Pancreas (tissue), 10 donors: Measurements from ENCODE around the gene MOCS3. TPM values are rescaled to one million over a fixed set of nuclear protein-coding genes. Genes with fewer than 3 reads are reported as not detected.

Experiments used
- ATAC-seq, 4 donors: fragments of 200-7000 bp; cut with Tn5 transposase; one replicate each; pipeline versions ENCODE4 v1.8.0 to v1.9.1; 2020; ENCODE audit warnings: mild to moderate bottlenecking in 4 of 4, moderate library complexity in 4 of 4
- DNase-seq, 6 donors: peaks; one replicate each; pipeline ENCODE4 v3.0.0-alpha.2; 2020
- FAIRE-seq: peaks from 2 replicates; lab custom pipeline; 2012; peaks lifted over from hg19 to GRCh38; lab: Jason Lieb, UNC
- H3K27ac ChIP-seq, 4 donors: fragments of 200-600 bp; sonication (generic); 1 replicate in 3 of 4; 2 replicates in 1 of 4; pipeline versions ENCODE4 v1.5.0 to v1.8.0; 2020
- H3K27me3 ChIP-seq, 4 donors: fragments of 200-600 bp; one replicate each; pipeline ENCODE4 v1.8.0; 2021
- H3K36me3 ChIP-seq, 3 donors: fragments of 200-600 bp; sonication (generic) in 1 of 3; one replicate each; pipeline versions ENCODE4 v1.5.0 to v1.8.0; 2020 to 2021
- H3K4me1 ChIP-seq, 3 donors: fragments of 200-600 bp; one replicate each; pipeline ENCODE4 v1.8.0; 2021
- H3K4me3 ChIP-seq, 4 donors: fragments of 200-600 bp; sonication (generic) in 2 of 4; one replicate each; pipeline versions ENCODE4 v1.5.0 to v1.8.0; 2020 to 2021
- H3K9me3 ChIP-seq, 4 donors: fragments of 200-600 bp; one replicate each; pipeline ENCODE4 v1.8.0; 2021
- CTCF ChIP-seq, 4 donors: fragments of 200-600 bp; sonication (generic) in 3 of 4; IDR thresholded peaks; one replicate each; pipeline versions ENCODE4 v1.5.0 to v1.8.0; 2021; ENCODE audit warnings: antibody characterized with exemption in 4 of 4
- WGBS, 2 donors: extraction: QIAGEN DNeasy Blood & Tissue Kit; methylation state at CpG; one replicate each; pipeline ENCODE4 v1.1.7; 2013; 5-methylcytosine and 5-hydroxymethylcytosine counted together
- intact Hi-C, 3 donors: fragments of 100-400 bp; cut with DNase I; formaldehyde crosslinking; loops; one replicate each; pipeline versions ENCODE4 v1.11.1 to v1.14.2; 2022
- polyA plus RNA-seq, 2 donors: library from polyadenylated mRNA; stranded (reverse); fragments of 200-250 nt; gene quantifications; one replicate each; pipeline ENCODE4 v1.2.3, GENCODE V29; 2013
- total RNA-seq, 6 donors: library from RNA; stranded (reverse); fragmentation: NEBNext Ultra II Directional in 4 of 6; extraction: Animal tissue kit (Norgen Biotek cat#: 25700) in 4 of 6; gene quantifications; one replicate each; pipeline versions ENCODE4 v1.2.1 to v1.2.4, GENCODE V29; 2021 to 2023
- donor health status: healthy with polysubstance abuse.
- donor health status: DM: no; HTN: no; CAD: no; lungs with moderate emphysema.
- donor health status: DM: no; HTN: no; CAD: no.
- donor health status: control.
- donor health status: control.
- donor health status: Bipolar disorder and iron deficiency.
- donor health status: DM: yes; HTN: yes; CAD: no.
- donor health status: DM: no; HTN: no; CAD: no.
- donor health status: DM: no; HTN: no; CAD: no.
- donor health status: DM: yes; HTN: yes; CAD: no.

MOCS3 gene
- total and polyA plus RNA-seq, 8 donors = 0.72 to 2.3 (median 1.8) TPM

- H3K27ac ChIP-seq = no peak overlapping the region
- no peaks in the 10 kb centered on the region for H3K36me3 ChIP-seq
- H3K9me3 ChIP-seq = no peaks in the 10 kb centered on the region
- intact Hi-C loops = no loop called here
- no peak overlapping the region for H3K4me3 ChIP-seq
- DNase-seq (no peak), ATAC-seq (peak in 1 of 4 donors; percentile 29), FAIRE-seq (no peak)
- peaks cover 28 to 39% (median 38%) of the 10 kb centered on the region in 3 donors for H3K4me1 ChIP-seq
- TF ChIP-seq CTCF (IDR thresholded peaks at IDR 0.05) = no peak
- WGBS, 2 donors = 32 to 43% methylated on average over 2 of the region's 2 CpGs
- H3K27me3 ChIP-seq = no peaks in the 10 kb centered on the region
Observed at GRCh38 chr20:50913690-50914375, 44.8 kb upstream of the MOCS3 start.

GRCh38 chr20:50915424-50915823 lies 43.2 kb upstream of the MOCS3 start:
- TF ChIP-seq CTCF (IDR thresholded peaks at IDR 0.05) = no peak
- DNase-seq (no peak), ATAC-seq (no peak), FAIRE-seq (no peak)
- Histone ChIP-seq H3K4me3 (no peak overlapping the region), H3K4me1 (peaks cover 28 to 40% (median 38%) of the 10 kb centered on the region in 3 donors), H3K36me3 (no peaks in the 10 kb centered on the region), H3K27ac (no peak overlapping the region), H3K9me3 (no peaks in the 10 kb centered on the region), H3K27me3 (no peaks in the 10 kb centered on the region)
- WGBS, 2 donors = 56 to 71% methylated on average over 3 of the region's 3 CpGs
- intact Hi-C loops = no loop called here

GRCh38 chr20:50916257-50916656 lies 42.4 kb upstream of the MOCS3 start:
- H3K9me3 ChIP-seq = no peaks in the 10 kb centered on the region
- no peak for DNase-seq
- H3K36me3 ChIP-seq = no peaks in the 10 kb centered on the region
- H3K27ac ChIP-seq = no peak overlapping the region
- TF ChIP-seq CTCF (IDR thresholded peaks at IDR 0.05) = no peak
- intact Hi-C loops = no loop called here
- FAIRE-seq = no peak
- no peaks in the 10 kb centered on the region for H3K27me3 ChIP-seq
- 62 to 66% methylated on average over 5 of the region's 5 CpGs for WGBS, 2 donors
- no peak overlapping the region for H3K4me3 ChIP-seq
- peaks cover 28 to 40% (median 38%) of the 10 kb centered on the region in 3 donors for H3K4me1 ChIP-seq
- peak; percentile 33 to 68 (median 49) for ATAC-seq

GRCh38 chr20:50916934-50917333 lies 41.7 kb upstream of the MOCS3 start:
- H3K36me3 ChIP-seq = no peaks in the 10 kb centered on the region
- peaks cover 25 to 44% (median 38%) of the 10 kb centered on the region in 3 donors for H3K4me1 ChIP-seq
- H3K4me3 ChIP-seq = no peak overlapping the region
- no peaks in the 10 kb centered on the region for H3K27me3 ChIP-seq
- FAIRE-seq = no peak
- H3K9me3 ChIP-seq = no peaks in the 10 kb centered on the region
- no peak for TF ChIP-seq CTCF (IDR thresholded peaks at IDR 0.05)
- intact Hi-C loops = no loop called here
- no peak for ATAC-seq
- no peak overlapping the region for H3K27ac ChIP-seq
- WGBS, 2 donors = 62 to 63% methylated on average over 3 of the region's 3 CpGs
- DNase-seq = no peak

GRCh38 chr20:50918403-50918802 lies 40.2 kb upstream of the MOCS3 start:
- 41 to 43% methylated on average over 3 of the region's 3 CpGs for WGBS, 2 donors
- Histone ChIP-seq H3K4me1 (peaks cover 23 to 45% (median 36%) of the 10 kb centered on the region in 3 donors), H3K9me3 (no peaks in the 10 kb centered on the region), H3K27me3 (no peaks in the 10 kb centered on the region), H3K4me3 (no peak overlapping the region), H3K27ac (no peak overlapping the region), H3K36me3 (peaks cover 0 to 5% (median 2%) of the 10 kb centered on the region in 3 donors)
- ATAC-seq (no peak), FAIRE-seq (no peak), DNase-seq (no peak)
- intact Hi-C loops = no loop called here
- no peak for TF ChIP-seq CTCF (IDR thresholded peaks at IDR 0.05)
